Fibroblast of lung (primary cell): Measurements from ENCODE around the gene CYP4V2. TPM values are rescaled to one million over a fixed set of nuclear protein-coding genes. Genes with fewer than 3 reads are reported as not detected.

Source experiments
- DNase-seq, 2 donors: peaks; one replicate each; pipeline versions ENCODE4 v3.0.0 to v3.0.0-alpha.2; 2010; ENCODE audit warnings: low read depth in 2 of 2
- H2AFZ ChIP-seq: 2 replicates; pipeline ENCODE4 v1.5.1; 2012; ENCODE audit warnings: low read length, control low read depth, inconsistent platforms
- H3K27ac ChIP-seq: 2 replicates; pipeline ENCODE4 v1.5.1; 2011; ENCODE audit warnings: low read length, control low read depth; ENCODE audit not compliant: insufficient read depth
- H3K27me3 ChIP-seq: 2 replicates; pipeline ENCODE4 v1.5.1; 2011; ENCODE audit warnings: mild to moderate bottlenecking, low read length; ENCODE audit not compliant: control insufficient read depth, insufficient read depth
- H3K36me3 ChIP-seq: 2 replicates; pipeline ENCODE4 v1.5.1; 2011; ENCODE audit warnings: low read length; ENCODE audit not compliant: control insufficient read depth, insufficient read depth
- H3K4me1 ChIP-seq: 2 replicates; pipeline ENCODE4 v1.5.1; 2011; ENCODE audit warnings: low read length; ENCODE audit not compliant: control insufficient read depth, insufficient read depth; ENCODE audit errors: extremely low read depth
- H3K4me2 ChIP-seq: 2 replicates; pipeline ENCODE4 v1.5.1; 2011; ENCODE audit warnings: low read length, control low read depth; ENCODE audit not compliant: insufficient read depth; ENCODE audit errors: extremely low read depth
- H3K4me3 ChIP-seq, 4 experiments: fragments of 200-600 bp in 1 of 4; sonication (generic) in 1 of 4; replicated peaks in 1 of 4; 2 replicates each; pipeline ENCODE4 v1.5.1; 2011 to 2016; ENCODE audit warnings: low read length in 4 of 4, low read depth in 3 of 4, mild to moderate bottlenecking in 3 of 4, control low read depth in 2 of 4, inconsistent platforms in 1 of 4, mixed read lengths in 1 of 4; ENCODE audit not compliant: insufficient read depth in 1 of 4; ENCODE audit errors: control extremely low read depth in 1 of 4
- H3K79me2 ChIP-seq: 2 replicates; pipeline ENCODE4 v1.5.1; 2012; ENCODE audit warnings: mild to moderate bottlenecking, low read length, inconsistent platforms; ENCODE audit not compliant: control insufficient read depth, insufficient read depth
- H3K9ac ChIP-seq: 2 replicates; pipeline ENCODE4 v1.5.1; 2011; ENCODE audit warnings: mild to moderate bottlenecking, low read length, control low read depth; ENCODE audit not compliant: insufficient read depth
- H3K9me3 ChIP-seq: 2 replicates; pipeline ENCODE4 v1.5.1; 2012; ENCODE audit warnings: low read depth, low read length; ENCODE audit not compliant: control insufficient read depth, insufficient read depth
- H4K20me1 ChIP-seq: 2 replicates; pipeline ENCODE4 v1.5.1; 2011; ENCODE audit warnings: low read length; ENCODE audit not compliant: control insufficient read depth, insufficient read depth; ENCODE audit errors: extremely low read depth
- EZH2 ChIP-seq: IDR thresholded peaks from 2 replicates; pipeline ENCODE4 v1.5.1; 2012; ENCODE audit warnings: low read length, control low read depth, mild to moderate bottlenecking; ENCODE audit errors: missing control alignments
- polyA plus RNA-seq, 2 donors: library from polyadenylated mRNA; depleted of rRNA in 1 of 2; stranded (reverse) in 1 of 2; unstranded in 1 of 2; fragments of >200 nt; gene quantifications; 2 replicates each; pipeline ENCODE4 v1.2.1, GENCODE V29; 2011 to 2012; ENCODE audit warnings: missing spikeins in 1 of 2
- total RNA-seq: library from RNA; depleted of rRNA; stranded (reverse); fragments of >200 nt; gene quantifications from 2 replicates; pipeline ENCODE4 v1.2.1, GENCODE V29; 2014
- TF ChIP-seq, protein P1 (sequence below), 2 donors: IDR thresholded peaks in 1 of 2; conservative IDR thresholded peaks in 1 of 2; 1 replicate in 1 of 2; 2 replicates in 1 of 2; pipeline ENCODE4 v1.5.1; 2011 to 2012; ENCODE audit warnings: low read length in 2 of 2, control low read depth in 1 of 2, inconsistent platforms in 1 of 2, low read depth in 1 of 2, mild to moderate bottlenecking in 1 of 2

The CYP4V2 gene
- total and polyA plus RNA-seq, 2 donors (not counting 1 experiment from before 2014, with no cell fraction given) = 17.2 to 37.8 TPM

DNA sequence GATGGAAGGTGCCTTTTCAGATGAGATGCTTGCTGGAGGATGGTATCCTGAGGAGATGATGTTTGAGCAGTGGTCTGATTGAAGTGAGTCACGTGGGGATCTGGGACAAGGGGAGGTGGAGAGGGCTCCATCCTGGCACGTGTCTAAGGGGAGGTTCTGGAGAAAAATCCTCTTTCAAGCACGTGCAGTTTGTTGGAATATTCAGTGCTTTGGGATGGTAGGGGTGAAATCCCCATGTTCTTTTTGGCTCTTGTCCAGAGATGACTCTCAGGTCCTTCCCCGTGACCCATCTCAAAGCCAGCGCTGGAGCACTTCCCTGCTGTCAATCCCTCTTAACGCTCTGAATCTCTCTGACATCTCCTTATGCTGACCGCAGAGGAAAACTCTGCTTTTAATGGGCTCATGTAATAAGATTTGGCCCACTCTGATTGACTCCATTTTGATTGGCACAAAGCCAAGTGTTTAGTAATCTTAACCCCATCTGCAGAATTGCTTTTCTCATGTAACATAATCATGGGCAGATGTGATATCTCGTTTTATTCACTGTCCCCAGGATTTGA lies 25.2 kb downstream of the CYP4V2 start:
- no peak overlapping the region for H2AFZ ChIP-seq

DNA sequence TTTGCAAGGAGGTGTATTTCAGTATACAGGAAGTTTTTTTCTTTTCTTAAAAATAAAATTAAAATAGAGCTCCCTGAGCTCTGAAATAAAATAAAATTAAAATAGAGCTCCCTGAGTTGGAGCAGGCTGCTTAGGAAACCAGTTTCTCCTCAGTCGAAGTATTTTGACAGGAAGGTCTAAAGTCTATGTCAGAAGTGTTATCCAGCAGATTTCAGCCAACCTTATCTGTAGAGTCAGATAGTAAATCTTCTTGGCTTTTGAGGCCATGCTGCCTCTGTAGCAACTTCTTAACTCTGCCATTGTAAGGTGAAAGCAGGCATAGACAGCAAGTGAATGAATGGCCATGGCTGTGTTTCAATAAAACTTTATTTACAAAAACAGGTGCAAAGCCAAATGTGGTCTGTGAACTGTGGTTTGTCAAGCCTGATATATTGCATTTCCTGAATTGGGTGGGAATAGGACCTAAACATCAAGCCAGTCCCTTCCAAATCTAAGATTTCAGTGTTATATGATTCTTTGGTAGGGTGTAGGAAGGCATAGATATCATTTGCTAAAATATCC lies 26.4 kb downstream of the CYP4V2 start:
- Histone ChIP-seq H3K79me2 (no peaks in the 10 kb centered on the region), H3K9ac (no peak overlapping the region), H3K27ac (no peak overlapping the region), H3K4me1 (no peaks in the 10 kb centered on the region), H2AFZ (no peak overlapping the region), H3K4me3 (no peak overlapping the region), H3K27me3 (no peaks in the 10 kb centered on the region), H3K9me3 (no peaks in the 10 kb centered on the region), H4K20me1 (no peaks in the 10 kb centered on the region), H3K4me2 (no peak overlapping the region), H3K36me3 (no peaks in the 10 kb centered on the region)
- no peak for DNase-seq
- no peak for TF ChIP-seq EZH2
- TF ChIP-seq, protein P1, sequence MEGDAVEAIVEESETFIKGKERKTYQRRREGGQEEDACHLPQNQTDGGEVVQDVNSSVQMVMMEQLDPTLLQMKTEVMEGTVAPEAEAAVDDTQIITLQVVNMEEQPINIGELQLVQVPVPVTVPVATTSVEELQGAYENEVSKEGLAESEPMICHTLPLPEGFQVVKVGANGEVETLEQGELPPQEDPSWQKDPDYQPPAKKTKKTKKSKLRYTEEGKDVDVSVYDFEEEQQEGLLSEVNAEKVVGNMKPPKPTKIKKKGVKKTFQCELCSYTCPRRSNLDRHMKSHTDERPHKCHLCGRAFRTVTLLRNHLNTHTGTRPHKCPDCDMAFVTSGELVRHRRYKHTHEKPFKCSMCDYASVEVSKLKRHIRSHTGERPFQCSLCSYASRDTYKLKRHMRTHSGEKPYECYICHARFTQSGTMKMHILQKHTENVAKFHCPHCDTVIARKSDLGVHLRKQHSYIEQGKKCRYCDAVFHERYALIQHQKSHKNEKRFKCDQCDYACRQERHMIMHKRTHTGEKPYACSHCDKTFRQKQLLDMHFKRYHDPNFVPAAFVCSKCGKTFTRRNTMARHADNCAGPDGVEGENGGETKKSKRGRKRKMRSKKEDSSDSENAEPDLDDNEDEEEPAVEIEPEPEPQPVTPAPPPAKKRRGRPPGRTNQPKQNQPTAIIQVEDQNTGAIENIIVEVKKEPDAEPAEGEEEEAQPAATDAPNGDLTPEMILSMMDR (conservative IDR thresholded peaks at IDR 0.05 in 1 of 2, IDR thresholded peaks at IDR 0.05 in 1 of 2; ENCODE audit: low read depth in 1 of 2, low read length in 2 of 2) = no peak

More for the DNA sequence above, 25.2 kb downstream of the CYP4V2 start:
- peak in 1 of 2 donors; percentile 34 for DNase-seq
- Histone ChIP-seq H4K20me1 (no peaks in the 10 kb centered on the region), H3K36me3 (no peaks in the 10 kb centered on the region), H3K79me2 (no peaks in the 10 kb centered on the region), H3K9me3 (no peaks in the 10 kb centered on the region), H3K27ac (no peak overlapping the region), H3K4me2 (no peak overlapping the region), H3K4me1 (no peaks in the 10 kb centered on the region), H3K4me3 (no peak overlapping the region), H3K27me3 (no peaks in the 10 kb centered on the region), H3K9ac (no peak overlapping the region)
- TF ChIP-seq EZH2 = no peak
- TF ChIP-seq, protein P1 (conservative IDR thresholded peaks at IDR 0.05 in 1 of 2, IDR thresholded peaks at IDR 0.05 in 1 of 2; ENCODE audit: low read depth in 1 of 2, low read length in 2 of 2) = no peak

DNA sequence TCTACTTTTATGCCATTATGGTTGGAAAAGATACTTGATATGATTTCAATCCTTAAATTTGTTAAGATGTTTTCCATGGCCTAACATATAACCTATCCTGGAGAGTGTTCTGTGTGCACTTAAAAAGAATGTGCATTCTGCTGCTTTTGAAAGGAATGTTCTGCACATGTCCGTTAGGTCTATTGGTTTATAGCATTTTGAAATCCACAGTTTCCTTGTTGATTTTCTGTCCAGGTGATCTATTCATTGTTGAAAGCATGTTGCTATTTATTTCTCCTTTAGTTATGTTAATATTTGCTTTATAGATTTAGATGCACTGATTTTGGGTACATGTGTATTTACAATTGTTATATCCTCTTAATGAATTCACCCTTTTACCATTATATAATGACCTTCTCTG lies 30.3 kb downstream of the CYP4V2 start:
- DNase-seq = no peak
- no peaks in the 10 kb centered on the region for H3K27me3 ChIP-seq
- H2AFZ ChIP-seq = no peak overlapping the region
- no peaks in the 10 kb centered on the region for H3K36me3 ChIP-seq
- no peak overlapping the region for H3K4me2 ChIP-seq
- H4K20me1 ChIP-seq = no peaks in the 10 kb centered on the region
- TF ChIP-seq, protein P1 (conservative IDR thresholded peaks at IDR 0.05 in 1 of 2, IDR thresholded peaks at IDR 0.05 in 1 of 2; ENCODE audit: low read depth in 1 of 2, low read length in 2 of 2) = no peak
- no peak overlapping the region for H3K9ac ChIP-seq
- H3K9me3 ChIP-seq = no peaks in the 10 kb centered on the region
- H3K4me1 ChIP-seq = no peaks in the 10 kb centered on the region
- no peak overlapping the region for H3K4me3 ChIP-seq
- no peak overlapping the region for H3K27ac ChIP-seq
- H3K79me2 ChIP-seq = no peaks in the 10 kb centered on the region
